ENCODE results near the gene PFKFB1.
"Not testable (repeated sequence)": the region's sequence is repeated elsewhere in the genome, so short reads cannot be mapped to it uniquely, and the experiment has no call there.

Gene PFKFB1

DNA sequence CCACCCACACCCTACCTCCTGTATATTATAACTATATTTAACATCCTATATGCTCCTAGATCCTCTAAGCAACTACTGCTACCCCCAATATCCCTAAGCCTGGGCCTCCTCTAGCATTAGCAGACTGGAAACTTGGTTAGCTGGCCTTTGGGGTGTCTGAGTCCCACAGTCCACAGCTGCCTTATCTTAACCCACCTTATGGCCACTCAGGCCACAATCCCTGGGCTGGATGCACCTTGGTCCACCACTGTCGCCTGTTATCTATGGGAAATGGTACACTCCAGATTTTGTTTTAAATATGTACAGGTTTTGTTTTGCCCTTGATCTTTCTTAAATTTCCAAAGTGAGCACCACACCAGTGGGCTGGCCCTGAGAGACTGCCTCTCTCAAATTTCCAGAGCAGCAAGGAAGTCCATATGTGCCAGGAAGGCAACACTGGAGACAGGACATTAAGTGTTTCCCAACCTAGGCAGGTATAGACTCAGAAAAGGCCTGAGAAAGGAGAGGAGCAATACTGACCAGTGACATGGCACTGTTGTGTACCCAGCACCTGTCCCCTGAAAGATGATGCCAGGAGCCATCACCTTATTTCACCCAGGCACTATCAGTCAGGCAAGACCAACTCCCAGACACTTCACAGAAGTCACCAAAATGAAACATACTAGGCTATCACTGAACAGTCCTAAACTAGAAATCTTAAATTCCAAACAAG is 921 bp downstream of the PFKFB1 start:
- DNase-seq, result no peak

DNA sequence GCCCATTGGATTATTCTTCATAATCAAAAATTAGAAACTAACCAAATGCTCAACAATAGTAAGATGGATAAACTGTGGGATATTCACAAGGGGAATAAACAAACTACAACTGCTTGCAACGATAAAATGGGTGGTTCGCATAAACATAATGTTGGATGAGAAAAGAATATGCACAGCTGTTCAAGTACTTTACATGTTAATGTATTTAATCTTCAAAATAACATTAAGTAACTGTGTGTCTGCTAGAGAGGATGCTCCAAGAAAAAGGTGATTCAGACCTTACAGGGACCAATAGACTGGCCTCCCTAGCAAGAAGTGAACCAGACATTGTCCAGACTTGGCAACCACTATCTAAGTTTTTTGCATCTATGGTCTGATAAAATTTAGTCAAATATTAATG is 2.3 kb downstream of the PFKFB1 start:
- no peak for DNase-seq

DNA sequence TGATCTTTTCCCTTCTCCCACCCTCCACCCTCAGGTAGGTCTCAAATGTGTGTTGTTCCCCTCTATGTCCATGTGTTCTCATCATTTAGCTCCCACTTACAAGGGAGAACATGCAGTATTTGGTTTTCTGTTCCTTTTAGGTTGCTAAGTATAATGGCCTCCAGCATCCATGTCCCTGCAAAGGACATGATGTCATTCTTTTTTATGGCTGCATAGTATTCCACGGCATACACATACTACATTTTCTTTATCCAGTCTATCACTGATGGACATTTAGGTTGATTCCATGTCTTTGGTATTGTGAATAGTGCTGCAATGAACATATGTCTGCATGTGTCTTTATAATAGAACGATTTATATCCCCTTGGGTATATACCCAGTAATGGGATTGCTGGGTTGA is 10.7 kb downstream of the PFKFB1 start:
- DNase-seq, result not testable (repeated sequence)

DNA sequence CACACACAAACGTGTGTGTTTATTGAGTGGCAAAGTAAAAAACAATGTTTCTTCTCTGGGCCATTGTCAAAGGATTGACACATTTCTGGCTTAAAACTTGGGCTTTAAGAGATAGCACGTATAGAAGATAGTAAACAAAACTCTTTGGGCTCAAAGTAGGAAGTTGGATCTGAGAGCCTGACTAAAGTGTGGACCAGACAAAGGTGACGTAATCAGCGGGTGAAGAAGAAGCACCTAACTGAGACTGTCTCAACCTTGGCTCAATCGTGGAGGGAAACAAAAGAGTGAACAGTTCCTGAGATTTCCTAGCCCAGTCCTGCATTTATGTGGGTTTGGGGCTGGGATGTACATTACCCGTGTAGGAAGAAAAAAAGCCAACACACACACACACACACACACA is 13.7 kb downstream of the PFKFB1 start:
- no peak for DNase-seq

DNA sequence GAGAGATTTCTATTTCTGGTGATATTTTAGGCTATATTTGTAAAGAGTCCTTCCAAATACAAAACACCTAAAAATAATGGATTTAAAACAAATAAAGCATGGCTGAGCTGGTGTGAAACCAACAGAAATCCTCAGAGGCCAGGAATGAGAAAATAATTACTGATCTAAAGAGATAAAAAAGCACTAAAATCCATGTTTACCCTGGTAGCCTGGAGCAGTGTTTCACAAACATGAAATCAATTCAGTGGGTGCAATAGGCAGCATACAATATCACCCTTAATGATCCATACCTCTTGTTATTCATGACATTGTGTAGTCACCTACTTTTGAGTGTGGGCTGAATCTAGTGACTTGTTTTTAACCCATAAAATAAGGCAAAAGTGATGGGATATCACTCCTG is 14.6 kb downstream of the PFKFB1 start:
- no peak for DNase-seq

DNA sequence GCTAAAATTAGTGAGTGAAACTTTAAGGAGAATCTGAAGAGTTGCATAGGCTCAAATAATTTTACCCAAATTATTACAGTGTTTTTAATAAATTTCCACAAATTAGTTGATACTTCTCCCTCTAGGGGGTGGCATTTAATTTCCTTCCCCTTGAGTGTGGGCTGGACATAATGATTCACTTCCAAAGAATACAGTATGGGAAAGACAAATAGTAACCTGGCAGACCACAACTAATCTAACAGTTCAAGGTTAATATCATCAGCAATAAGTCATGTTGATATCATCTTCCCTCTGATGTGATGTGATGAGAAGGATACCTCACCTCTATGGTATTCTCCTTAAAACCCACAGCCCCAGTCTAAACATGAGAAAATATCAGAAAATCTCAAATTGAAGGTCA is 15.5 kb downstream of the PFKFB1 start:
- no peak for DNase-seq

DNA sequence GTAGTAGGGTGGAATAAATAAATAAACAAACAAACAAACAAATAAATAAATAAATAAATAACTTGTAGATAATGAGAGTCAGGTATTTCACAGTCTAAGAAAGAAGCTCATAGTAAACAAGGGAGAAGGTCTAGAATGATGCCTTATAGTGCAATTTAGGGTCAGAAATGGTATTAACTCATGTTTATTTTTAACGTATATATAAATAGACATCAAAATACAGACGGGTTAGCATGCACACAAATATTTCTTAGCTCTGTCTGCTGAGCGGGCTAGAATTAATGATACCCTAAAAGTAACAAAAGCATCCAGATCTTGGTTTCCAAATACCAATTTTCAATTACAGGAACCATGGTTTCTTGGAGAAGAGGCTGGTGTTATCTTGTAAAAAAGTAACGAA is 16.6 kb downstream of the PFKFB1 start:
- no peak for DNase-seq

DNA sequence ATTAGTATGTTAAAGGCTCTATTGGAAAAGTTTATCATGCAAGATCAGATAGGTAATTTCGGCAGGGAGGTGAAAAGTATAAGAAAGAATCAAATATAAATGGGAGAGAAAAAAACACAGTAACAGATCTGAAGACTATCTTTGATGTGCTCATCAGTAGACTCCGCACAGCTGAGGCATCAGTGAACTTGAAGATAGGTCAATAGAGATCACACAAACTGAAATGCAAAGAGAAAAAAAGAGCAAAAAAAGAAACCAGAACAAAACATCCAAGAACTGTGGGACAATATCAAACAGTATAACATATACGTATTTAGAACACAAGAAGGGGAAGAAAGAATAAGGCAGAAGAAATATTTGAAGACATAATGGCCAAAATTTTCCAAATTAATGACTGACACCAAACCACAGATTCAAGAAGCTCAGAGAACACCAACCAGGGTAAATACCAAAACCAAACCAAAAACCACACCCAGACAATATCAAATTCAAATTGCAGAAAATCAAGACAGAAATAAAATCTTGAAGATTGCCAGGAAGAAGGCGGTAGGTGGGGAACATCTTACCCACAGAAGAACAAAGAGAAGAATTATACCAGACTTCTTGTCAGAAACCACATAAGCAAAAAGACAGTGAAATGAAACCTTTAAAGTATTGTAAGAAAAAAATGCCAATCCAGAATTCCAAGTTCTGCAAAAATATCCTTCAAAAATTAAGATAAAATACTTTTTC is 29.1 kb downstream of the PFKFB1 start:
- DNase-seq, result no peak

DNA sequence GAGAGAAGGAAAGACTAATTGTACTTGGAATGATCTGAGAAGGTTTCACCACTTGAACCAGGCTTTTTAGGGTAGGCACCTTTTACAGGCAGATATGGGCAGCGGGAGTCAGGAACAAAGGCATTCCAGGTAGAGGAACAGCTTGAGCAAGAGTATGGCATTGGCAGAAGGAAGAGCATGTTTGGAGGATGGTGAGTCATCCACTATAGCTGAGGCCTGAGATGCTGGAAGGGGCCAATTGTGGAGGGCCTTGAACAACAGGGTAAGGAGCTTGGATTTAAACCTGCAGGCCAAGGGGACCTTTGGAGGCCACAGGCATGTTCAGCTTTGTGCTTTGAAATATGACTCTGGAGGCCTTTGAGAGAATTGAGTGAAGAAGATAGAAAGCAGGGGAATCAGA is 32.2 kb downstream of the PFKFB1 start:
- no peak for DNase-seq

DNA sequence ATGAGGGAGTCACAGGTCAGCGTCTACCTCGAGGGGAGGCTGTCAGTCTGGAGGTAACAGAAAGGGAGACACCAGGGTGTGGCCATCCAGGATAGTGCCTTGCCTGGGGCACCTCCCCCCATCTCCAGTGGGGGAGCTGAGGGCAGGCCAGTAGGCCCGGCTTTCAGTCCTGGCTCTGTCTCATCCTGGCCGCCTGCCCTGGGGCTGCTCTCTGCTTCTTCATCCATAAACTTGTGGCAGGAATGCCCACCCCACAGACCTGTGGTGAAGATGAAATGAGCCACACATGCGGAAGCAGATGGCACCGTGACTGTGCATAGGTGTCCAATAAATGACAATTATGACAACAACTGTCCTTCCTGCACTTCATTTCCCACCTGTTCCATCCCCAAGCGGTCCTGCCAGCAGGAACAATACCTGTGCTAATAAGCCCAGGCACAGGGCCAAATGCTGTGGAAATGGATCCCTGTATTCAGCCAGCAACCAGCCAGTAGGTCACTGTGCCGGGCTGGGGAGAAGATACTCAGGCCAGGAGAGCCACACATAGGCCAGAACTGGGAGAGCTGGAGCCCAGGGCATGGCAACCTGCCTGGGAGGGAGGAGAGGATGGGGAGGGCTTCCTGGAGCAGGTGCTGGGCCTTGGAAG is 43.1 kb downstream of the PFKFB1 start:
- DNase-seq, result no peak

DNA sequence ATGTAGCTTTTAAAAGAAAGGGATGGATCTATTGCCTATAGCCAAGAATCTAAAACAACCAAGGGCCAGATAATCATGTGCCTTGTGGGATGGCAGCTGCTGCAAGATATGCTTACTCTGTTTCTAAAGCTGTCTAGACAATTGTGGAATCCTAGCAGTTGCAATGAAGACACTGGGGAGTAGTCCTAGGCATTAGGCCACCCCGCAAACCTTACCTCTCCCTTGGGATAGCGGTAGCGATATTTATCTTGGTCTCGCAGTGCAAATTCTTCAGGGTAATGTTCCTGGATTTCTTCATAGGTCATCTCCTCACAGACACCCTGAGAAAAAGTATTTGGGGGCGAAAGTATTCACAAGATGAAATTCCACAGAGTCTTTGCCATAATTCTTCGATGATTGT is 48.8 kb downstream of the PFKFB1 start:
- DNase-seq, result no peak

DNA sequence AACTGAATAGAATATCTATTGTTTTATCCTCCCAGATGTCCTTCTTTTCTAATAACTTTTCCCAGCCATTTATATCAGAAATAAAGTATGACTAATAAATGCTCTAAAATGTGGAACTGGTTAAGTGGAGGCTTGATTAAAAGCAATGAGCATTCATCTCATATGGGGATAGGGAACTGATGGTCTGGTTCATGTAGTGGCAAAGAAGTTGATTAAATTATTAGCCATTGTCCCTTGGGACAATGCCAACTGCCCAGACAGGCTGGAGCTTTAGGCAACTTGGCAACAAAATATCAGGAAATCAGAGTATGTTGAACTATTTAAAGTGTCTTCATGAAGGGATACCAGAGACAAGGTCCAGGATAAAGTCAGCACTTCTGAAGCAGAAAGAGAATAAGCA is 49.2 kb downstream of the PFKFB1 start:
- no peak for DNase-seq

DNA sequence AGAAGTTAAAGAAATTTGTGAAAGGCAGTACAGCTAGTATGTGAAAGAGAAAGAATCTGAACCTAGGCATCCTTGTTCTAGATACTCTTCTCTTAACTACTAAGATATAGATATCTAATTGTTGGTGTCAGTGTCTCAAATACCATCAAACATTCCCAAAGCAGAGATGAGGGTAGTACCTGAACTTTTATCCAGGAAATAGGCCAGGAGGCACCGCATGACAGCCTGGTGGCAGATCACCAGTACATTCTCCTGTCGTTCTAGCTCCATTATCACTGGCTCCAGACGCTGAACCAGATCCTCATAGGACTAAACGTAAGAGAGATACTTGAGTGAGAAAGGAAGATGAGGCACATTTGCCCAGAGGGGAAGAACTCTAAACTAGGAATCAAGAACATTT is 56.6 kb downstream of the PFKFB1 start:
- DNase-seq, result no peak

DNA sequence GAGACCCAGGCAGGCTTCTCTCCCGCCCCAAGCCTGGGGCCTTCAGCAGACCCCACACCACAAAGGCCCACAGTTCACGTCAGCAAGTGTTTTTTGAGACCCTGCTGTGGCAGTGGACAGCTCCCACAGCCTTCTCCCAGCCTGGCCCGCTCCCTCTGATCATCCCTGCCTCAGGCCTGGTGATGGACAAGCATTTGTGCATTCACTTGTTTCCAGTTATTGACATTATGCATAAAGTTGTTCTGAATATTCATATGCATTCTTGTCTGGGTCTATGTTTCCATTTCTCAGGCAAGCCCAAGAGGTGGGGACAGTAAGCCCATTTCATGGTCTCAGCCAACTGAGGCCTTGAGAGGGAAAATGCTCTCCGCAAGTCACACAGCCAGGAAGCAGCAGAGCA is 58.7 kb downstream of the PFKFB1 start:
- DNase-seq, result no peak

DNA sequence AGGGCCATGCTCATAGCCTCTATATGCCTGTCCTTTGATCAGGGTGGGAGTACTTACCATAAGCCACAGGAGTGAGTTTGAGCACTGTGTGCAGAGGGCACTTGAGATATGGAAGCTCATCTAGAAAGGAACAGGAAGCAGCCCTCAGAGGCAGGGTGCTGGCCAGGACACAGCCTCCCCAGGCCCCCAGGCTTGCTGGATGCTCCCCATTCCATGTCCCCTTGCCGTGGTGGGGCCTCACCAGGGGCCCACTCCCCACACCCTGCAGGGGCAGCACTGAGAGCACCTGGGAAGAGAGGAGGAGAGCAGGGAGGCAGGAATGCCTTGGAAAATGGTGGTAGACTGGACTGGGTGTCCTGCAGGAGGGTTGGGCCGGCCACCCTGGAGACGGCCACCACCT is 59.1 kb downstream of the PFKFB1 start:
- no peak for DNase-seq

DNA sequence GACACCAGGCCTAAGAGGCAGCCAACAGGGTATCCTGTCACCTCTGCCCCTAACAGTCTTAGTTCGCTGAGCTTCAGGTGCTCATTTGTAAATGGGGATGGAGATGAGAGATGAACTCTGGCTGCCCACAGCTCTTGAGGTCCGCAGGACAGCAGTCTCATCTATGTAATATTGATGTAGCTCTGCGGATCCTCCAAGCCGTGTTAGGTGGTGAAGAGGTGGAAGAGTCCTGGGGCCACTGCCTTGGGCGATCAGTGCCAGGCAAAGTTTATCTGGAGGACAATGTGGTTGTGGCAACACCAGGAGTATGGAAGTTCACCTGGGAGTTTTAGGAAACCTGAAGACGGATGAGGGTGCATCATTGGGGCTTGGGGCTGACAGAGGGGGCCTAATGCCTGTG is 59.9 kb downstream of the PFKFB1 start:
- no peak for DNase-seq

DNA sequence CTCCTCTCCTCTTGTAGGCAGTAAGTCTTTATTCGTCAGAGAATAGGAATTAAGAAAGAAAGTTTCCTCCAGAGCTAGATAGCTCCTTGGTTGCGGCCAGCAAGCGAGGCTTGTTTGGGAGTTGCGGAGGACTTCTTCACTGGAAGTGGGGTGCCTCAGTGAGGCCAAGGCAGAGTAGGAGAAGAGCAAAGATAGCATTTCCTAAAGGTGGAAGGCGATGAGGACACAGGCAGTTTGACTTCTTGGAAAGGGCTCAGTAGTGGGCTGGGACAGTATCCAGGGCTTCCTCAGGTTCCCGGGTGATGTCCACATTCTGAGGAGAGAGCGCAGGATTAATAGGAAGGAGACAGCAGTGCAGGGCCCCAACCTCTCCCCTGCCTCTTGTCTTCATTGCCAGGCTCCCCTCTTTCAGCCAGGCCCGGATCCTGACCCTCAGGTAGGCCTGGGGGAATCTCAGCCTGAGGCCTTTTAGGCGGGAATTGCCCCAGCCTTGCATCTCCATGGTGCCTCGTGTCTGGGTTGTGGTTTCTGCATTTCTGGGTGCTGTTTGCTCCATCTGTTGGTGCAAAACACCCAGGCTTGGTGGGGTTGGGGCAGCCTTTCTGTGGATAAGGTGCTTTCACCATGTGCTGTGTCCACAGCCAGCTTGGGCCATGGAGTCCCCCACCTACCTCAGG is 60.7 kb downstream of the PFKFB1 start:
- DNase-seq, result no peak

DNA sequence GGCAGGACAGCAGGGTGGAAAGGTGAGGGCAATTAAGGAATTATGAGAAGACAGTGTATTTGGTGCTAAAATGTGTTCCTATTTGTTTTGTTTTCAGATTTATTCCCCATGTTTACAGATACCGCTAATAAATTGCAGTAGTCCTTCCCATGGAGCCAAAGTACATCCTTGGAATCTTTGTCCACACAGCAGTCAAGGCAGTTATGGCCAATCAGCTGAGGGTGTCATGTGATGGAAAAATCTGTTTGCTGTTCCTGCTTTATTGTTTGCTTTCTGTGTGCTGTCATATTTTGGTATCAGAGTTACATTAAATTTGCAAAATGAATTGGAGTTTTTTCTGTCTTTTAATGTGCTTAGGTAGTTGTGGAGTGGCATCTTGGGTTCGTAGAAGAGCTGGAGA is 62.9 kb downstream of the PFKFB1 start:
- DNase-seq, result no peak

DNA sequence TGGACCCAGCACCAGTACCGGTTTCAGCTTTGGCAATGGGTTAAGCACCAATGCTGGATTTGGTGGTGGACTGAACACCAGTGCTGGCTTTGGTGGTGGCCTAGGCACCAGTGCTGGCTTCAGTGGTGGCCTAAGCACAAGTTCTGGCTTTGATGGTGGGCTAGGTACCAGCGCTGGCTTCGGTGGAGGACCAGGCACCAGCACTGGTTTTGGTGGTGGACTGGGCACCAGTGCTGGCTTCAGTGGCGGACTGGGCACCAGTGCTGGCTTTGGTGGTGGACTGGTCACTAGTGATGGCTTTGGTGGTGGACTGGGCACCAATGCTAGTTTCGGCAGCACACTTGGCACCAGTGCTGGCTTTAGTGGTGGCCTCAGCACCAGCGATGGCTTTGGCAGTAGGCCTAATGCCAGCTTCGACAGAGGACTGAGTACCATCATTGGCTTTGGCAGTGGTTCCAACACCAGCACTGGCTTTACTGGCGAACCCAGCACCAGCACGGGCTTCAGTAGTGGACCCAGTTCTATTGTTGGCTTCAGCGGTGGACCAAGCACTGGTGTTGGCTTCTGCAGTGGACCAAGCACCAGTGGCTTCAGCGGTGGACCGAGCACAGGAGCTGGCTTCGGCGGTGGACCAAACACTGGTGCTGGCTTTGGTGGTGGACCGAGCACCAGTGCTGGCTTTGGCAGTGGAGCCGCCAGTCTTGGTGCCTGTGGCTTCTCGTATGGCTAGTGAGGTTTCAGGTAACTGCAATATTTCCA is 63.5 kb downstream of the PFKFB1 start:
- no peak for DNase-seq

DNA sequence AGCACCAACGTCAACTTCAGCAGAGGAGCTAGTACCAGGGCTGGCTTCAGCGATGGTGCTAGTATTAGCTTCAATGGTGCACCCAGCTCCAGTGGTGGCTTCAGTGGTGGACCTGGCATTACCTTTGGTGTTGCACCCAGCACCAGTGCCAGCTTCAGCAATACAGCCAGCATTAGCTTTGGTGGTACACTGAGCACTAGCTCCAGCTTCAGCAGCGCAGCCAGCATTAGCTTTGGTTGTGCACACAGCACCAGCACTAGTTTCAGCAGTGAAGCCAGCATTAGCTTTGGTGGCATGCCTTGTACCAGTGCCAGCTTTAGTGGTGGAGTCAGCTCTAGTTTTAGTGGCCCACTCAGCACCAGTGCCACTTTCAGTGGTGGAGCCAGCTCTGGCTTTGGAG is 65.1 kb downstream of the PFKFB1 start:
- DNase-seq, result no peak

DNA sequence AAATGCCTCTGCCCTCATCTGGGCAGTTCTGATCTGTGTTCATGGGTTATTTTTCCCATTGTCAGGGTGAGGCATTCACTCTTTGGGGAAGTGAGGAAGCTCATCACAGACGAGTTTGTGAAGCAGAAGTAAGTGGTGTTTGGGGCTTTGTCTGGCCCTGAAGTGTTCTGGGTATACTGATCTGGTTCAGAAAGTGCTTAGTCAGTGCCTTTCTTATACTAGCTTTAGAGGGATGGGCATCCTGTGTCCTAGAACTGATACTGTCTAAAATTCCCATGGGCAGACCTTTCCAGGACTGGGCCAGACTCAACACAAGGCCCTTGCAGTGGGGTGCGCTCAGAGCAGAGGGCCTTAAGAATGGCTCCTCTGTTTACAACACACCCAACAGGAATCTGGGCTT is 67.0 kb downstream of the PFKFB1 start:
- no peak for DNase-seq

DNA sequence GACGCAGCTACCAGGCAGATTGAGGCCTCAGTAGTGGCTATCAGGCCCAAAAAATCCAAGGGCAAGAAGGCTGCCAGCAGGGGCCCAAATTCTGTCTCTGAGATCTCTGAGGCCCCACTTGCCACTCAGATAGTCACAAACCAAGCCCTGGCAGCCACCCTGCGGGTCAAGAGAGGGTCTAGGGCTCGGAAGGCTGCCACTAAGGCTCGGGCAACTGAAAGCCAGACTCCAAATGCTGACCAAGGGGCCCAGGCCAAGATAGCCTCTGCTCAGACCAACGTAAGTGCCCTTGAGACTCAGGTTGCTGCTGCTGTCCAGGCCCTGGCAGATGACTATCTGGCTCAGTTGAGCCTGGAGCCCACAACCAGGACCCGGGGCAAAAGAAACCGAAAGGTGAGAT is 70.6 kb downstream of the PFKFB1 start:
- DNase-seq, result no peak

DNA sequence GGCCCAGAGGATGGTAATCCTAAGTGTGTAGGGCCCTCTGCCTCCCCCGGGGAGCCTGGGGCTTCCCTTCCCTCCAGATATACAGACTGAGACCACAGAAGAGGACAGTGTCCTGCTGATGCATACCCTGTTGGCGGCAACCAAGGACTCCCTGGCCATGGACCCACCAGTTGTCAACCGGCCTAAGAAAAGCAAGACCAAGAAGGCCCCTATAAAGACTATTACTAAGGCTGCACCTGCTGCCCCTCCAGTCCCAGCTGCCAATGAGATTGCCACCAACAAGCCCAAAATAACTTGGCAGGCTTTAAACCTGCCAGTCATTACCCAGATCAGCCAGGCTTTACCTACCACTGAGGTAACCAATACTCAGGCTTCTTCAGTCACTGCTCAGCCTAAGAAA is 71.4 kb downstream of the PFKFB1 start:
- no peak for DNase-seq

All from NK-92 treated with Interleukin-12 subunit alpha and Interleukin-12 subunit beta, amount 100 ng/mL, for 24 hours (cell line).